COLO668 (cell line): ENCODE data around the gene GPT2.

ENCODE experiments used
- DNase-seq: peaks from one replicate; lab custom pipeline; 2025; ENCODE audit not compliant: unreplicated experiment; lab: John Stamatoyannopoulos, UW

Gene GPT2, protein sequence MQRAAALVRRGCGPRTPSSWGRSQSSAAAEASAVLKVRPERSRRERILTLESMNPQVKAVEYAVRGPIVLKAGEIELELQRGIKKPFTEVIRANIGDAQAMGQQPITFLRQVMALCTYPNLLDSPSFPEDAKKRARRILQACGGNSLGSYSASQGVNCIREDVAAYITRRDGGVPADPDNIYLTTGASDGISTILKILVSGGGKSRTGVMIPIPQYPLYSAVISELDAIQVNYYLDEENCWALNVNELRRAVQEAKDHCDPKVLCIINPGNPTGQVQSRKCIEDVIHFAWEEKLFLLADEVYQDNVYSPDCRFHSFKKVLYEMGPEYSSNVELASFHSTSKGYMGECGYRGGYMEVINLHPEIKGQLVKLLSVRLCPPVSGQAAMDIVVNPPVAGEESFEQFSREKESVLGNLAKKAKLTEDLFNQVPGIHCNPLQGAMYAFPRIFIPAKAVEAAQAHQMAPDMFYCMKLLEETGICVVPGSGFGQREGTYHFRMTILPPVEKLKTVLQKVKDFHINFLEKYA

DNA sequence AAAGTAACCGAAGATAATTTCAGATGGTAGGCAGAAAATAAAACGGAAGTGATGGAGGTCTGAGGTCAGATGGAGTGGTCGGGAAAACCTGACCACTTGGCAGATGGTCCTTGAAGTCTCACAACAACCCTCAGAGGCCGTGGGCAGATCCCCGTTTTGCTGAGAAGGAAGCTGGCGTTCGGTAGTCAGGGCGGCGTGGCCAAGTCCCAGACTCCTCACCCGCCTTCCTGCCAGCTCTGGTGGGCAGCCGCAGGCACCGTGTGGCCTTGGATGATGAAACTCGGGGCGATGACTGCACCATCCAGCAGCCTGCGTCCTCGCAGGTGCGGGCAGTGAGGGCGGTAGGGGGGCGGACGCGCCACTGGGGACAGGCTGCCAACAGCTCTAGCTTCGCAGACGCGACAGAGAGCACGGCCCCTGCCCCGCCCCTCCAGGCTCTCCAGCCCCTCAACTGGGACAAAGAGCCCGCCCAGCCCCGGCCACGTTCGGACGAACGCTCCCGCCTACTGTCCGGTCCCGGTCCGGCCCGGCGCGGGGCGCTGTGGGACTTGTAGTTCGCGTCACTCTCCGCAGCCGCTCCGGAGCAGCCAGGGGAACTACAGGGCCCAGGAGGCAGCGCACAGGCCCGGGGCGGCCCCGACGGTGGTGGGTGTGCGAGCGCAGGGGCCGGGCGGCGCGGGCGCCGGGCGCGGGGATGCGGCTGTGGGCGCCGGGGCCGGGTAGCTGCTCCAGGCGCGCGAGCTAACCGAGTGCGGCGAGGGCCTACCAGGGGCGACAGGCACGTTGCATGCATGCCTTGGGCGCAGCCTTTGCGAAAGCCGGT is at the start of gene GPT2:
Gene GPT2 (plus strand): TSS at position 673 of the 823 bp plus-strand sequence. CDS start 354 bp downstream, outside the sequence.
- DNase-seq, result peak; percentile 98

DNA sequence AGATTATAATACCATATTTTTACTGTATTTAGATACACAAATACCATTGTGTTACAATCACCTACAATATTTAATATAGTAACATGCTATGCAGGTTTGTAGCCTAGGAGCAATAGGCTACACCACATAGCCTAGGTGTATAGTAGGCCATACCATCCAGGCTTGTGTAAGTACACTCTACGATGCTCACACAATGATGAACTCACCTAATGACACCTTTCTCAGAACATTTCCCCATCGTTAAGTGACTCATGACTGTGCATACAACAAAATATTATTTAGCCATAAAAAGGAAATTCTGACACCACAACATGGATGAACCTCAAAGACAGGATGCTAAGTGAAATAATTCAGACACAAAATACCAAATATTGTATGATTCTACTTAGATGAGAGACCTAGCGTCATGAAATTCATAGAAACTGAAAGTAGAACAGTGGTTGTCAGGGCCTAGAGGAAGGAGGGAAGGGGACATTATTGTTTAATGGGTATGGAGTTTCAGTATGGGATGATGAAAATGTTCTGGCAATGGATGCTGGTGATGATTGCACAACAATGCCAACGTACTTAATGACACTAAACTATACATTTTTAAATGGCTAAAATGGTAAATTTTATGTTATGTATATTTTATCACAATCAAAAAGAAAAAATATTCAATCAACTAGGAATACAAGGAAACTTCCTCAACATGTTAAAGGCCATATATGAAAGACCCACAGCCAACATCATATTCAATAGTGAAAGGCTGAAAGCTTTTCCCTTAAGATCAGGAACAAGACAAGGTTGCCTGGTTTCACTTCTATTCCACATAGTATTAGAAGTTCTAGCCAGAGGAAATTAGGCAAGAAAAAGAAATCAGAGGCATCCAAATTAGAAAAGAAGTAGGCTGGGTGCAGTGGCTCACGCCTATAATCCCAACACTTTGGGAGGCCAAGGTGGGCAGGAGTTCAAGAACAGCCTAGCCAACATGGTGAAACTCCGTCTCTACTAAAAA is 47.3 kb upstream of the GPT2 start:
- peak; percentile 33 for DNase-seq

DNA sequence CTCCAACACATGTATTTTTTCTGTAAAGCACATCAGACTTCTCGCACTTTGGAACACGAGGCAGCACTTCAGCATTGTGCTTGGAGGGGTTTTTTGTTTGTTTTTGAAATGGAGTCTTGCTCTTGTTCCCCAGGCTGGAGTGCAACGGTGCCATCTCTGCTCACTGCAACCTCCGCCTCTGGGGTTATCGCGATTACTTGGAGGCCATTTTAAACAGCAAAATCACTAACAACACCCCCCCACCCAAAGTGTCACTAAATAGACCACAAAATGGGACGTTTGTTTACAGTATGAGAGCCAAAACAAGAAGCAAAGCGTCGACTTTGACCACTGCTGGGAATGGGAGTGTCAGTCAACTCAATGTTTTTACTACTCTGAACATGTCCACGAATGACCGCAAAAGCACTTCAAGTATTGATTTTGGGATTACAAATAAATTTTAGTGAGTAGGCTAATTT is 44.1 kb upstream of the GPT2 start:
- DNase-seq, result peak; percentile 31

DNA sequence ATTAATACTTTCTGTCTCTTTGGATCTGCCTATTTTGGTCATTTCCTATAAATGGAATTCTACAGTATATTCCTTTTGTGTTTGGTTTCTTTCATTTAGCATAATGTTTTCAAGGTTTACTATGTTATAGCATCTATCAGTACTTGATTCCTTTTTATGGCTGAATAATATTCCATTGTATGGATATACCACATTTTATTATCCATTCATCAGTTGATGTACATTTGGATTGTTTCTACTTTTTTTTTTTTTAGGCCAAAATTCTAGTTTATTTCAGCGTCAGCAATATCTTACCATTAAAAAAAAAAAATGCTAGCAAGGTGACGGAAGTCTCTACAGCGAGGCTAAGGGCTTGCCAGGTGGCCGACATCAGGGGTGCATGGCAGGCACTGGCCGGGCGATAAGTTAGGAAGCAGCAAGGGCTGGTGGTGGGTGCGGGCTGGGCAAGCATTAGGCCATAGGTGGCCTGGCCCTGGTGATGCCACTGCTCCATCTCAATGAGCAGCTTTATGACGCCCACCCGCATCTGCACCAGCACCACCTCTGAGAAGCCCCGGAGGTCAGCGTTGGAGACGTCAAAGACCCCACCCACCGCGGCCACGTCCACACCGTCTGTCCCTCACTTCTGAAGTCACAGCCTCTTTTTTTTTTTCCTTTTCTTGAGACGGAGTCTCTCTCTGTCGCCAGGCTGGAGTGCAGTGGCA is 41.8 kb upstream of the GPT2 start:
- no peak for DNase-seq

DNA sequence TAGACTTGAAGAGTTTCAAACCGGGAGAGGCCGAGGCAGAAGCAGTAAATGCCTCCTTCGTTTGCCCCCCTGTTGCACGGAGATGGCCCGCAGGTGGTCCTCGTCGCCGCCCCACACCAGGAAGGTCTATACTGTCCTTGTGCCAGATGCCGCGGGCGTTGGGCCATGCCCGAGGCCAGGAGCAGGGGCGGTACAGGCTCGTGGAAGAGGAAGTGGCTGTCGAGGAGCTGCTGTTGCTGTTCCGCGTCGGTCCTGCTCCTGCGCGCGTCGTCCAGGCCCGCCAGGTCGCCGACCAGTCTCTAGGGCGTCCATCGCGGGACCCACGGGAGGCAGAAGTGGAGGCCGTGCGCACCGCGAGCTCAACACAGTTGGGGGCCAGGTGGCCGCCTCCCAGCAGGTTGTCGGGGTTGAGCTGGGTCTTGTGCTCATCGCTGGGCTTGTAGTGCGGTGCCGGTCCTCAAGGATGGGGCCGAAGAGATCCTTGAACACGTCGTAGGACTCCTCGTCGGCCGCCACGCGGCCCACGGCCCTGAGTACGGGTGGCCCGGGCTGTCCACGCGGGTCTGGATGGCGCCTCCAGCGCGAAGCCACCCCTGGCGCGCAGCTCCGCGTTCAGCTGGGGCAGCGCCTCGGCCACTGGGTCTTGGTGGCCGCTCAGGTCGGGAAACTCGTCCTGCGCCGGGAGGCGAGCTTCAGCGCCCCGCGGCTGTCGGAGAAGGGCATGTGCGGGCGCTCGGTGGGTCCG is 40.1 kb upstream of the GPT2 start:
- DNase-seq, result no peak

DNA sequence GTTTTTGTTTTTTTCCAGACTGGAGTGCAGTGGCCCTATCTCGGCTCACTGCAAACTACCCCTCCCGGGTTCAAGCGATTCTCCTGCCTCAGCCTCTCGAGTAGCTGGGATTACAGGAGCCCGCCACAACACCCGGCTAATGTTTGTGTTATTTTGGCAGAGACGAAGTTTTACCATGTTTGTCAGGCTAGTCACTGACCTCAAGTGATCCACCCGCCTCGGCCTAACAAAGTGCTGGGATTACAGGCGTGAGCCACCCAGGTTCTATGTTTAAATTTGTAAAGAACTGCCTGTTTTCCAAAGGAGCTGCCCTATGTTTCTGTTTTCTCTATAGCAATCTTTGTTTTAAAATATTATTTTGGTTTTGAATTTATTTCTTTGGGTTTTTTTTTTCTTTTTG is 39.4 kb upstream of the GPT2 start:
- no peak for DNase-seq

DNA sequence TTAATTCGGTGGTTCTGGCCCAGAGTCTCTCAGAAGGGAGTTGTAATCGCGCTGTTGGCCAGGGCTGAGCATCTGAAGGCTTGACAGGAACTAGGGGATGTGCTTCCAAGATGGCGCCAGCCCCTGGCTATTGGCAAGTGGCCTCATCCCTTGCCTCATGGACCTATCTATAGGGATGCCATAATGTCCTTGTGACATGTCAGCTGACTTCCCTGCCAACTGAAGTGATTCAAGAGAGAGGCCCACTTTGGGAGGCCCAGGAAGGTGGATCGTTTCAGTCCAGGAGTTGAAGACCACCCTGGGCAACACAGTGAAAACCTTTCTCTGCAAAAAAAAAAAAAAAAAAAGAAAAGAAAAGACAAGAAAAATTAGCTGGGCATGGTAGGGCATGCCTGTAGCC is 38.2 kb upstream of the GPT2 start:
- no peak for DNase-seq

DNA sequence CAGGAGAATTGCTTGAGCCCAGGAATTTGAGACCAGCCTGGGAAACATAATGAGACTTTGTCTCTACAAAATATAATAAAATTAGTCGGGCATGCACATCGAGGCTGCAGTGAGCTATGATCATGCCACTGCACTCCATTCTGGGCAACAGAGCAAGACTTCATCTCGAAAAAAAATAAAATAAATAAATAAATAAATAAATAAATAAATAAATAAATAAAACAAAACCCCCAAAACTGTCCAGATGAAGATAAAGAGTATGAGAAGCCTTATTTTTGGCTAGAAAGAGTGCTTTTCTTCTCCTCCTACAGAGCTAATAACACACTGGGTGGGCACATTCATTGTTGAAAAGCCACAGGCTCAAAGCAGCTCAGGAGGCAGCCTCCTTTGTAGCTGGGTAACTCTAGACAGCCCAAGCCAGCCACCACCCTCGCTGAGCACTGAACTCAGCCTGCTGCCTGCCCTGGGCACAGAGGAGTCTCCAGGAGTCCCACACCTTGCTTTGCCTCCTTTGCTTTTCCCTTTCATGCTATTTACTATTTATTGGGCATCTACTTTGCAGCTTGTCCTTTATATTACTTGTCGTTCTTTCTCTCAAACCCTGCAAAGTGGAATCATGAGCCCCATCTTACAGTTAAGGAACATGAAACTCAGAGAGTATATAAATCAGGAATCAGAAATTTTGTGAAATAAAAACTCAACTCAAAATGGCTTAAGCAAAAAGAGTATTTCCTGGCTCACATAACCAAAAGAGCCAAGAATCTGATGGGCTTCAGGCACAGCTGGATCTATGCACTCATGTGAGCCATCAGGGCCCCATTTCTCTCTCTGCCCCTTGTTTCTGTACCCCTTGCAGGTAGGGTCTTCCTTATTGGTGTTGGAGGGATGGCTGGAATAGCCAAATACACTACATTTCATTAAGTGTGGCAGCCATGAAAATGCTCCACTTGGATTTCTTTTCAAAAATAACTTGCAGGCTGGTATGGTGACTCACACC is 35.1 kb upstream of the GPT2 start:
- no peak for DNase-seq

DNA sequence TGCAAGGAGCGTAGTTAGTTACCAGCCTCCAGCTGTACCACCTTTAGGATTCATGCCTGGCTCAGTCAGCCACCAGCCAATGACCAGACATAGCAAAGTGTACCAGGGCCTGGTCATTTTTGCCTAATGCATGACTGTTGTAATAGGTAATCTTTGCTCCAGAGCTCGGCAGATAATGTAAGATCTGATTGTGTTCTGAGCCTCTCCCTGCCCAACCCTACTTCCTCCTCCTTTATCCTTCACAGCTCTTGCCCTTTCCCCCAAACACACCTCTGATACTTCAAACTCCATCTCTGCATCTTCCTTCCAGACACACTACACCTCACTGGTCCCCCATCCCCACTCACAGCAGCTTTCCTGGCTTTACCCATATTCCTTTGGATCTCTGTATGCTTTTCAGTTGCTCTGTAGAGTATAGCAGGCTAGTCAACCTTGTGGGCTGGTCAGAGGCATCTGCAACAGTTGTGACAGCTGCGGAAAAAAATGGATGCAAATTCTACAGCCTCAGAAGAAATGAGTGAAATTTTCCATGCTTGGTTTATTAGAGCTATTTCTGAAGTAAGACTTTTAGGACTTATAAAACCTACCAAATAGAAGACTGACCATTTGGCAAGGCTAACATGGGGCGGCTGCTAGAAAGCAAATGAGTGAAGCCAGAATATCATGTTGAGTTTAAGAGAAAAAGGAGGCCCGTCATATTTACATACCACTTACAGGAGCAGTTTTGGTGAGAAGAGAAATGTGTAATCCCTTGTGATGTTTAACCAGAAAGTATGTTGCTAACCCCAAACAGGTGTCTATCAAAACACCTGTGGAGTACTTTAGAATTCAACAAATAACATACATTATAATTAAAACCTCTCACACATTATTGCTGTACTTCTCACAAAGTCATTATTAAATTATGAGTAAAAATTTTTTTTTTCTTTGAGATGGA is 33.3 kb upstream of the GPT2 start:
- DNase-seq, result no peak

DNA sequence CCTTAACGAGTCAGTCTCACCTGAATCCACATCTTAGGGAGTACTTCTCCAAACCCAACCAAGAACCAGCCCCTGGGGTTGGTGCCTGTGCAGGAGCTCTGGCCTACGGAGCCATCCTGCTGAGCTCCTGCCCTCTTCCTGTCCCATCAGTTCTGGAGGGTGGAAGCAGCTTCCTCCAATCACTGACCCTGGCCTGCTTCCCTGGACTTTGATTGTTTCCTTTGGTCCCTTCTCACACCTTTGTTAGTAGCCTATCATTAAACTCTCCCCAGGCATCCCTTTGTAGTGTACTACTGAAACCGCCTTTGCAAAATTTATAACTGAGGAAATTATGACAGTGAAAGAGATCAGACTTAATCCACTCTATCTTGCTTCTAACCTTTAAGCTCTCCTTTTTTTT is 32.0 kb upstream of the GPT2 start:
- DNase-seq, result no peak

DNA sequence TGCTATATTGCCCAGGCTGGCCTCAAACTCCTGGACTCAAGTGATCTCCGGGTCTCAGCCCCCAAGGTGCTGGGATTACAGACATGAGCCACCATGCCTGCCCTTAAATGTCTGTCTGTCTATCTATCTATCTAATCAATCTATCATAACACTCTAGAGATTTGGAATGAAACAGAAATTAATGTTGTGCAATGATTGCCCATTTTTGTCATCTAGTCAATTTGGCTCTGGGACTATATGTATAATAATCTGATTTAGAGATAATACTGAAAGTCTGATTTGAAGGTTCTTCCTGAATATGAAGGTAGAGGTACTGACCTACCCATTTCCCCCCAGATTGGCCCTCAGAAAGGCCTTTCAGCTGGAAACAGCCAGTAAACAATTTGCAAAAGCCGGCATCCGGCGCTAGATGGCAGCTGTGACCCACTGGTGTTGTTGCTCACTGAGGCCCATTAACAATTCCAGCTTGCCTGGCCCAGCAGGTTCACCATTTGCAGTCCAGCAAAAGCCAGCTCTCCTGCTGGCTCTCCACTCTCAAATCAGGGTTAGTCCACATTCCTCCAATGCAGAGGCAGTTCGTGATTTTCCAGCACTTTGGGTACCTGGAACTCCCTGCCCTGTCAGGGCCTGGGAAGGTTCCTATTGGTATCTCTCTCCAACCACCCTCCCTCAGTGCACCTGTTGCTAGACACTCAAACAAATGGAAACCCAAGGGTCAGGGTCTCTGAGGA is 30.3 kb upstream of the GPT2 start:
- DNase-seq, result peak; percentile 77

DNA sequence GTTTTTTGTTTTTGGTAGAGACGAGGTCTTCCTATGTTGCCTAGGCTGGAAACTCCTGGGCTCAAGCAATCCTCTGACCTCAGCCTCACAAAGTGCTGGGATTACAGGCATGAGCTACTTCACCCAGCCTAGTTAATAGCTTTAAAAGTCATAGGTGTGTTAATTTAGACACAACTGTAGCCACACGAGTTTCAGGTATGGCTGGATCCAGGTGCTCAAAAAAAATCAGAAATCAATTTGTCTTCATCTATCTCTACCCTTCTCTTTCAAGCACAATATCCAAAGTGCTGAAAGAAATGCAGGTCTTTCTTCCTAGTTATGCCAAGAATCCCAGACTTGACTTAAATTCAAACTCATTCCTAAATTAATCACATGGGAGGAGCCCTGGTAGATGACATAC is 29.3 kb upstream of the GPT2 start:
- no peak for DNase-seq

DNA sequence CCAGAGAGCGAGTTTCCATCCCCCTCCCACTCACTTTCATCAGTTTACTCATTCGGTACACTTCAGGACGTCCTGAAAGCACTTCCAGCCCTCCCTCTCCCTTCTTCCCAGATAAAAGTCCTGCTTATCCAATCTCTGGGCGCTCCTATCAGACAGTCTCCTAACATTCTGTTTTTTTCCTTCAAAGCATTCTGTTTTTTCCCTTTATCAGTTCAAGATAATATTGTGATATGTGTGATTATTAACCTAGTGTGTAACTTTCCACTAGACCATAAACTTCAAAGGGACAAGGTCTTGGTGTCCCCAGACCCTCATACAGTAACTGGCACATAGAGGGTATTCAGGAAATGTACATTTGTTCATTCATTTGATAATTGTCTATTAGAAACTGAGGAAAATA is 28.8 kb upstream of the GPT2 start:
- DNase-seq, result no peak

DNA sequence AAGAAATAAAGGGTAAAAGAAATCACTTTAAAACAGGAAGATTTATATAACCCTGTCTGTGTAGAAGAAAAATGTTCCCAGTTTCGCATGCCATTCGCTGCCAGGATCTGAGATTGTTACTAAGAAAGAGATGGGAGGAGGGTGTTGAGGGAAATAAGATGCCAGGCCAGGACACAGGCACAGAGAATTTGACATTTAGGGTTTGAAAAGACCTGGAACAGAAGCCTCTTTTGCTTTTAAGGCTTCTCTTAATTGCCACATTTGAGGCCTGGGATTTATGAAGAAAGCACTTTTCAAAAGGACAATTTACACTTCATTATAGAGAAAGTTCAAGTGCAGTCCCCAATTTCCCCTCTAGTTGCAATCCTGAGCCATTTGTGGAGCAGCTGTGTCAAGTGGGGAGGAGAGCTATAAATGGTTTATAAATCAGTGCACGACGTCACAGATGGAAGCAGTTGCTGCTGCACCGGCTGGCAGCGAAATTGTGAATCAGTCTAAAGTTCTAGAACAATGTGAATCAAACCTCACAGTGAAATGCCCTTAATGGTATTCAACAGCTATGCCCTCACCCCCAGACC is 26.7 kb upstream of the GPT2 start:
- peak; percentile 26 for DNase-seq

DNA sequence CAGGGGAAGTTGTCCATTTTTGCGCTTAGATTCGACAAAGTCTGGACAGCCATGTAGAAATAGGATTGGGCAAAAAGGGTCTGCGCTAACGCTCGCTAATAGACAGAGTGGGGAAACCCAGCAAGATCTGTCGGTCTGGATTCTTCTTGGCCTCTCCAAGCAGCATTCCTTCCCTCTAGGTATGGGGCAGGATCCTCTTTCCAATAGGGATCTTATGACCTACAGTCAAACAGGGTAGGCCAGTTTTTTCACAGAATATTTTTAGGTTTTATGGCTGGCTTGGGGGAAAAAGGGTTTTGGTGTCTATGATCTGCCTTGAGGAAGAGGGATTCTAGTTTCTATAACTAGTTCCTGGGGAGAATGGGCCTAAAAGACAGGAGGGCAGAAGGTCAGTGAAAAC is 26.0 kb upstream of the GPT2 start:
- DNase-seq, result no peak

DNA sequence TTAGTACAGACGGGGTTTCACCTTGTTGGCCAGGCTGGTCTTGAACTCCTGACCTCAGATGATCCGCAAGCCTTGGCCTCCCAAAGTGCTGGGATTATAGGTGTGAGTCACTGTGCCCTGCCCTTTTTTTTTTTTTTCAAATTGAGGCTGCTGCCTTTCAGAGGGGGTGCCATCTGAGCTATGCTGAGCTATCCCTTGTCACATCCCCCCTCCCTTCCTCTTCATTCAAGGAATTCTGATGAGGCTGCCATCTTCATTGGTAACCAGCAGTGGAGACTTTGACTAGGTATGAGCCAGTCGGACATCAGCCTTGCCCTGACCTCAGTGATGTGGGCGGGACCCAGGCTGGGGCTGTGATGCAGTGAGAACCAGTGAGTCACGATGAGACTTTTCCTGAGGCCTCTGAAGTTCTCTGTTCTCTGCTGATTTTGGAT is 24.4 kb upstream of the GPT2 start:
- no peak for DNase-seq
